ENCODE data around the gene IL25.

Gene IL25

DNA sequence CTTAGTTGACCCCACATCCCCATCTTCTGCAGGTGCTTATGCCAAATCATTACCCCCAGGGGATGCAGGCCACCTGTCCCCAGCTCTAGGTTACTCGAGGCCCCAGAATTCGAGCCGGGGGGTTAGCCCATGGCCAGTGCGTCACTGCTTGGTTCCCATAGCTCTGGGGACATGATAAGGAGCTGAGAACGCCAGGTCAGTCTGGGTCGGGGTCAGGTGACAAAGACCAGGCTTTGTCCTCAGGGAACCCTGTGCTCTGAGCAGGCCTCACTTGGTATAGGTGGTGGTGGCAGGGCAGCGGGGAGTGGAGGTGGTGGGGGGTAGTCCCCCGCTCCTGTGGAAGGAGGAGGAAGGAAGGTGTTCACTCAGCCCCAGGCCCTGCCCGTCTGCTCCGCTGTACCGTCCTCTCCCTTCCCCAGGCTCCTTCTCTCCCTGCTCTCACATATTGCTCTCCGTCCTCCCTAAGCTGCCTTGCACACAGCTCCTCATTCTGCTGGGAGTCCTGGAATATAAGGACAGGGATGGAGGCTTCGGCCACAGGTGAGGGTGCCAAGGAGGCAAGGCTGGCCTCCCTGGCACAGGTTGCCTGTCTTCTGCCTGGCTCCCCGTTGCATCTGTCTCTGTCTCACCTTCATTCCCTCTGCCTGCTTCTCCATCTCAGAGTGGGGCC lies 37.5 kb downstream of the IL25 start:
- no peaks in the 10 kb centered on the region for H3K79me2 ChIP-seq (ENCODE audit: insufficient read depth, low read length)
- no peak overlapping the region for H2AFZ ChIP-seq (ENCODE audit: low read length)
- no peaks in the 10 kb centered on the region for H3K36me3 ChIP-seq (ENCODE audit: insufficient read depth, low read length)
- H3F3A ChIP-seq (ENCODE audit: low read depth) = no peaks in the 10 kb centered on the region
- no peak overlapping the region for H3K4me3 ChIP-seq (ENCODE audit: low read length, poor library complexity, severe bottlenecking)
- no peaks in the 10 kb centered on the region for H3K9me2 ChIP-seq (replicated peaks; ENCODE audit: low read depth, low read length)
- H3K27me3 ChIP-seq (ENCODE audit: insufficient read depth, low read length, poor library complexity, severe bottlenecking) = no peaks in the 10 kb centered on the region
- no peak overlapping the region for H3K9ac ChIP-seq (ENCODE audit: low read depth, low read length, poor library complexity, severe bottlenecking)
- H4K20me1 ChIP-seq (ENCODE audit: insufficient read depth, low read length, poor library complexity, severe bottlenecking) = no peaks in the 10 kb centered on the region
- no peaks in the 10 kb centered on the region for H3K4me1 ChIP-seq (ENCODE audit: insufficient read depth, low read length, poor library complexity, severe bottlenecking)
- H3K9me3 ChIP-seq (ENCODE audit: insufficient read depth, low read depth, low read length) = no peaks in the 10 kb centered on the region
- no peak for TF ChIP-seq EZH2phosphoT487 (IDR thresholded peaks at IDR 0.05; ENCODE audit: borderline replicate concordance)
- TF ChIP-seq, protein P1, sequence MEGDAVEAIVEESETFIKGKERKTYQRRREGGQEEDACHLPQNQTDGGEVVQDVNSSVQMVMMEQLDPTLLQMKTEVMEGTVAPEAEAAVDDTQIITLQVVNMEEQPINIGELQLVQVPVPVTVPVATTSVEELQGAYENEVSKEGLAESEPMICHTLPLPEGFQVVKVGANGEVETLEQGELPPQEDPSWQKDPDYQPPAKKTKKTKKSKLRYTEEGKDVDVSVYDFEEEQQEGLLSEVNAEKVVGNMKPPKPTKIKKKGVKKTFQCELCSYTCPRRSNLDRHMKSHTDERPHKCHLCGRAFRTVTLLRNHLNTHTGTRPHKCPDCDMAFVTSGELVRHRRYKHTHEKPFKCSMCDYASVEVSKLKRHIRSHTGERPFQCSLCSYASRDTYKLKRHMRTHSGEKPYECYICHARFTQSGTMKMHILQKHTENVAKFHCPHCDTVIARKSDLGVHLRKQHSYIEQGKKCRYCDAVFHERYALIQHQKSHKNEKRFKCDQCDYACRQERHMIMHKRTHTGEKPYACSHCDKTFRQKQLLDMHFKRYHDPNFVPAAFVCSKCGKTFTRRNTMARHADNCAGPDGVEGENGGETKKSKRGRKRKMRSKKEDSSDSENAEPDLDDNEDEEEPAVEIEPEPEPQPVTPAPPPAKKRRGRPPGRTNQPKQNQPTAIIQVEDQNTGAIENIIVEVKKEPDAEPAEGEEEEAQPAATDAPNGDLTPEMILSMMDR (conservative IDR thresholded peaks at IDR 0.05; ENCODE audit: low read length) = no peak
- no peak overlapping the region for H3K4me2 ChIP-seq (ENCODE audit: low read depth, low read length, poor library complexity, severe bottlenecking)

DNA sequence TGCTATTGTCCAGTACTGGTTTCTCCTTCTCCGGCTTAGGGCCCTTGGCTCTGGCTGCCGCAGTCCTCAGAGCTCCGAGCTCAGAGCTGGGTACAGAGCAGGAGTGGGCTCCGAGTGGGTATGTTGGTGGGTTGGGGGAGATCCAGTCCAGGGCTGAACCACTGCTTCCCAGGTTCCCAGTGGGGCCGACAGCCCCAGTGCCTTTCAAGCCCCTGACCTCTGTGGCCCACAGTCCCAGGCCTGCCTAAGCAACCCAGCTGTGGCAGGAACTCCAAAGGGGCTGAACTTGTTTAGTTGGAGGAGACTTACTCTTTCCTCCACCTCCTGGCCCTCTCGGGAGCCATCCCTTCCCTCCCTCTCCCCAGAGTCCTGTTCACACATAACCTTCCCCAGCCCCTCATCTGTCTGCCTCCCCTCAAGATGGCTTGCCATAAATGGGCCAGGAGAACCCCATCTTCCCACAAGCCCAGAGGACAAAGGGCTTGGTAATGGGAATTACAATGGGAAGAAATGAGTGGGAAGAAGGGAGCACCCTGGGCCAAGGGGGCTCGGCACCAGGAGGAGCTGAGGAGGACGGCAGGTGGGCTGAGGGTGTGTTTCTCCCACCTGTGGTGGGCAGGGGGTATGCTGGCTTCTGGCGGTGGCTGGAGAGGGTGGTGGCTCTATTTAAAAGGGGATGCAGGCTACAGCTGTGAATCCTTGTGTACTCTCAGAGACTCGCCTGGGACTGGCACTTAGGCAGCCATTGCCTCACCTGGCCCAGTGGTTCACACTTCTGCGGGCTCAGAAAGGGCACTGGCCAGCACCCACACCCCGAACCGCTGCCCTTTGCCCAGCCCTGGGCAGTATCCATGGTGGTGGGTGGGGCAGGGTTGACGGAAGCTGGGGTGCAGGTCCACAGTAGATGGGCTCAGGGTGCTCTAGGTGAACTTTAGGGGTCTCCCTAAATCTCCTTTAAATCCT lies 39.2 kb downstream of the IL25 start:
- Histone ChIP-seq H3K36me3 (ENCODE audit: insufficient read depth, low read length) (no peaks in the 10 kb centered on the region), H3F3A (ENCODE audit: low read depth) (no peaks in the 10 kb centered on the region), H3K9me3 (ENCODE audit: insufficient read depth, low read depth, low read length) (no peaks in the 10 kb centered on the region), H3K4me1 (ENCODE audit: insufficient read depth, low read length, poor library complexity, severe bottlenecking) (no peaks in the 10 kb centered on the region), H4K20me1 (ENCODE audit: insufficient read depth, low read length, poor library complexity, severe bottlenecking) (no peaks in the 10 kb centered on the region), H3K9me2 (replicated peaks; ENCODE audit: low read depth, low read length) (no peaks in the 10 kb centered on the region), H3K27me3 (ENCODE audit: insufficient read depth, low read length, poor library complexity, severe bottlenecking) (no peaks in the 10 kb centered on the region), H3K79me2 (ENCODE audit: insufficient read depth, low read length) (no peaks in the 10 kb centered on the region), H2AFZ (ENCODE audit: low read length) (no peak overlapping the region), H3K4me3 (ENCODE audit: low read length, poor library complexity, severe bottlenecking) (no peak overlapping the region), H3K9ac (ENCODE audit: low read depth, low read length, poor library complexity, severe bottlenecking) (no peak overlapping the region), H3K4me2 (ENCODE audit: low read depth, low read length, poor library complexity, severe bottlenecking) (no peak overlapping the region)
- TF ChIP-seq, protein P1 (conservative IDR thresholded peaks at IDR 0.05; ENCODE audit: low read length) = no peak
- no peak for TF ChIP-seq EZH2phosphoT487 (IDR thresholded peaks at IDR 0.05; ENCODE audit: borderline replicate concordance)

DNA sequence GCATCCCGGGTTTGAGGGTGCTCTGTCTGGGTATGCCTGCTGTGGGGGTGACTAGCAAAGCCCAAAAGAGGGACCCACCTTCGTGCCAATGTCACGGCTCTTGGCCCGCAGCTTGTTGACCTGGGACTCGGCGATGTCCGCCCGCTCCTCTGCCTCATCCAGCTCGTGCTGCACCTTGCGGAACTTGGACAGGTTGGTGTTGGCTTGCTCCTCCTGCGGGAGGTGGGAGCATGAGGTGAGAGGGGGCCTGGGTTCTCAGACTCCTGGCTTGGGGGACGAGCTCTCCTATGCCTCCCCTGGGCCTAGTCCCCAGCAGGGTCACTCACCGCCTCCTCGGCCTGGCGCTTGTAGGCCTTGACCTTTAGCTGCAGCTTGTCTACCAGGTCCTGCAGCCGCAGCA lies 41.1 kb downstream of the IL25 start:
- H3K79me2 ChIP-seq (ENCODE audit: insufficient read depth, low read length) = no peaks in the 10 kb centered on the region
- no peak overlapping the region for H3K4me3 ChIP-seq (ENCODE audit: low read length, poor library complexity, severe bottlenecking)
- no peak for TF ChIP-seq EZH2phosphoT487 (IDR thresholded peaks at IDR 0.05; ENCODE audit: borderline replicate concordance)
- TF ChIP-seq, protein P1 (conservative IDR thresholded peaks at IDR 0.05; ENCODE audit: low read length) = no peak
- H3F3A ChIP-seq (ENCODE audit: low read depth) = no peaks in the 10 kb centered on the region
- H3K27me3 ChIP-seq (ENCODE audit: insufficient read depth, low read length, poor library complexity, severe bottlenecking) = no peaks in the 10 kb centered on the region
- no peak overlapping the region for H3K4me2 ChIP-seq (ENCODE audit: low read depth, low read length, poor library complexity, severe bottlenecking)
- no peak overlapping the region for H2AFZ ChIP-seq (ENCODE audit: low read length)
- H4K20me1 ChIP-seq (ENCODE audit: insufficient read depth, low read length, poor library complexity, severe bottlenecking) = no peaks in the 10 kb centered on the region
- no peaks in the 10 kb centered on the region for H3K4me1 ChIP-seq (ENCODE audit: insufficient read depth, low read length, poor library complexity, severe bottlenecking)
- no peaks in the 10 kb centered on the region for H3K9me2 ChIP-seq (replicated peaks; ENCODE audit: low read depth, low read length)
- H3K36me3 ChIP-seq (ENCODE audit: insufficient read depth, low read length) = no peaks in the 10 kb centered on the region
- no peak overlapping the region for H3K9ac ChIP-seq (ENCODE audit: low read depth, low read length, poor library complexity, severe bottlenecking)
- H3K9me3 ChIP-seq (ENCODE audit: insufficient read depth, low read depth, low read length) = no peaks in the 10 kb centered on the region

All from Loucy (cell line).